GM18868 (cell line): ENCODE measurements around the gene MFGE8.

Experiments
- ATAC-seq: cut with Tn5 transposase; IDR thresholded peaks from one replicate; pipeline ENCODE4 v1.9.1; 2021; ENCODE audit warnings: mild to moderate bottlenecking, moderate library complexity; ENCODE audit not compliant: unreplicated experiment

MFGE8 gene

GRCh38 chr15:88900309-88900981 is 12.7 kb downstream of the MFGE8 start:
- ATAC-seq: no peak

- ATAC-seq: no peak
Observed at GRCh38 chr15:88899251-88899650, 13.9 kb downstream of the MFGE8 start.

GRCh38 chr15:88898736-88899135 is 14.4 kb downstream of the MFGE8 start:
- no peak for ATAC-seq

- peak; percentile 71 for ATAC-seq
Observed at GRCh38 chr15:88897456-88898194, 15.6 kb downstream of the MFGE8 start.

- ATAC-seq: no peak
Observed at GRCh38 chr15:88897142-88897455, 16.1 kb downstream of the MFGE8 start.

- ATAC-seq: no peak
Observed at GRCh38 chr15:88896333-88897033, 16.7 kb downstream of the MFGE8 start.

GRCh38 chr15:88894819-88895767 is 18.1 kb downstream of the MFGE8 start, which contains the start of gene HAPLN3:
Gene HAPLN3 (minus strand): TSS chr15:88895544. CDS start chr15:88887298, 8,246 bp downstream.
- ATAC-seq: peak; percentile 53

- peak; percentile 57 for ATAC-seq
Observed at GRCh38 chr15:88894348-88894818, 18.8 kb downstream of the MFGE8 start.

GRCh38 chr15:88891540-88892254 is 21.5 kb downstream of the MFGE8 start:
- ATAC-seq: no peak

- no peak for ATAC-seq
Observed at GRCh38 chr15:88890495-88890894, 22.7 kb downstream of the MFGE8 start.

- ATAC-seq: no peak
Observed at GRCh38 chr15:88888719-88889118, 24.5 kb downstream of the MFGE8 start.

GRCh38 chr15:88887068-88887580 is 26.1 kb downstream of the MFGE8 start:
- ATAC-seq: no peak

- ATAC-seq: no peak
Observed at GRCh38 chr15:88882785-88883184, 30.4 kb downstream of the MFGE8 start.

GRCh38 chr15:88881775-88882174 is 31.4 kb downstream of the MFGE8 start:
- ATAC-seq: no peak

GRCh38 chr15:88880944-88881740 is 32.0 kb downstream of the MFGE8 start:
- no peak for ATAC-seq

- ATAC-seq: peak; percentile 77
Observed at GRCh38 chr15:88878720-88879184, 34.4 kb downstream of the MFGE8 start.

- no peak for ATAC-seq
Observed at GRCh38 chr15:88877906-88878305, 35.3 kb downstream of the MFGE8 start.

GRCh38 chr15:88877415-88877814 is 35.8 kb downstream of the MFGE8 start:
- no peak for ATAC-seq

GRCh38 chr15:88876573-88876972 is 36.6 kb downstream of the MFGE8 start:
- no peak for ATAC-seq
